Measurements from ENCODE around the gene COLEC11.

GRCh38 chr2:3608373-3609278 is 13.7 kb downstream of the COLEC11 start:
- TF ChIP-seq, protein P1, sequence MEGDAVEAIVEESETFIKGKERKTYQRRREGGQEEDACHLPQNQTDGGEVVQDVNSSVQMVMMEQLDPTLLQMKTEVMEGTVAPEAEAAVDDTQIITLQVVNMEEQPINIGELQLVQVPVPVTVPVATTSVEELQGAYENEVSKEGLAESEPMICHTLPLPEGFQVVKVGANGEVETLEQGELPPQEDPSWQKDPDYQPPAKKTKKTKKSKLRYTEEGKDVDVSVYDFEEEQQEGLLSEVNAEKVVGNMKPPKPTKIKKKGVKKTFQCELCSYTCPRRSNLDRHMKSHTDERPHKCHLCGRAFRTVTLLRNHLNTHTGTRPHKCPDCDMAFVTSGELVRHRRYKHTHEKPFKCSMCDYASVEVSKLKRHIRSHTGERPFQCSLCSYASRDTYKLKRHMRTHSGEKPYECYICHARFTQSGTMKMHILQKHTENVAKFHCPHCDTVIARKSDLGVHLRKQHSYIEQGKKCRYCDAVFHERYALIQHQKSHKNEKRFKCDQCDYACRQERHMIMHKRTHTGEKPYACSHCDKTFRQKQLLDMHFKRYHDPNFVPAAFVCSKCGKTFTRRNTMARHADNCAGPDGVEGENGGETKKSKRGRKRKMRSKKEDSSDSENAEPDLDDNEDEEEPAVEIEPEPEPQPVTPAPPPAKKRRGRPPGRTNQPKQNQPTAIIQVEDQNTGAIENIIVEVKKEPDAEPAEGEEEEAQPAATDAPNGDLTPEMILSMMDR (IDR thresholded peaks at IDR 0.05; ENCODE audit: insufficient read depth, low read length, poor library complexity, severe bottlenecking): no peak
- TF ChIP-seq EZH2phosphoT487 (conservative IDR thresholded peaks at IDR 0.05; ENCODE audit: low read length): no peak

Measured in SU-DHL-6 (cell line).